ENCODE results near the gene SHD.
A peak's percentile ranks its signal among the peaks of the same experiment; 100 is the strongest.

SHD gene

GRCh38 chr19:4305257-4305612 lies 26.2 kb downstream of the SHD start:
- no peak for TF ChIP-seq EZH2 (IDR thresholded peaks at IDR 0.05; ENCODE audit: borderline replicate concordance, low read length)
- TF ChIP-seq CTCF (IDR thresholded peaks at IDR 0.05; ENCODE audit: low read length), result no peak
- Histone ChIP-seq H2AFZ (ENCODE audit: low read length) (no peak overlapping the region), H3K4me1 (ENCODE audit: insufficient read depth, low read length, severe bottlenecking) (peaks cover 16% of the 10 kb centered on the region), H3K4me2 (ENCODE audit: low read length) (peak overlapping the region; percentile 35), H3K9ac (ENCODE audit: low read length) (no peak overlapping the region), H3K4me3 (ENCODE audit: low read depth, low read length, poor library complexity, severe bottlenecking) (peak overlapping the region; percentile 61), H3K9me2 (ENCODE audit: low read depth, low read length) (no peaks in the 10 kb centered on the region), H4K20me1 (ENCODE audit: insufficient read depth, low read length) (no peaks in the 10 kb centered on the region), H3F3A (ENCODE audit: insufficient read depth, low read length) (no peaks in the 10 kb centered on the region), H3K79me2 (ENCODE audit: insufficient read depth, low read length) (no peaks in the 10 kb centered on the region), H3K27ac (ENCODE audit: low read depth, low read length, poor library complexity, severe bottlenecking) (no peak overlapping the region), H3K9me3 (ENCODE audit: low read length) (no peaks in the 10 kb centered on the region), H3K27me3 (ENCODE audit: insufficient read depth, low read length) (no peaks in the 10 kb centered on the region), H3K36me3 (ENCODE audit: insufficient read depth, low read length) (peaks cover 5% of the 10 kb centered on the region; the same call in 1 of the 2 replicates)

DNA sequence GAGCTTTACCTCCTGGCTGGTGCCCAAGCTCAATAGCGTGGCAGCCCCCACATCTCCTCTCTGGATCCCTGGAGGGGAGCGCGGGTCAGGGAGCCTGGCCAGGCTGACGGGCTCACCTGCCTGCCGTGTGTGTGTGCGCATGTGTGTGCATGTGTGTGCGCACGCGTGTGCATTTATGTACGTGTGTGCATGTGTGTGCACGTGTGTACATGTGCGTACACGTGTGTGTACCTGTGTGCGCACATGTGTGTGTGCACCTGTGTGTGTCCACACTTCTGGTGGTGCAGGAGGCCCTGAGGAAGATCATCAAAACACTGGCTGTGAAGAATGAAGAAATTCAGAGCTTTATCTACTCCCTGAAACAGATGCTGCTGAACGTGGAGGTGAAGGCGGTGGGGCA lies 26.6 kb downstream of the SHD start:
- H3K27me3 ChIP-seq (ENCODE audit: insufficient read depth, low read length), result no peaks in the 10 kb centered on the region
- no peaks in the 10 kb centered on the region for H3F3A ChIP-seq (ENCODE audit: insufficient read depth, low read length)
- TF ChIP-seq EZH2 (IDR thresholded peaks at IDR 0.05; ENCODE audit: borderline replicate concordance, low read length), result no peak
- TF ChIP-seq CTCF (IDR thresholded peaks at IDR 0.05; ENCODE audit: low read length), result no peak
- peaks cover 9% of the 10 kb centered on the region; the same call in 1 of the 2 replicates for H3K36me3 ChIP-seq (ENCODE audit: insufficient read depth, low read length)
- peak overlapping the region; percentile 61 for H3K4me3 ChIP-seq (ENCODE audit: low read depth, low read length, poor library complexity, severe bottlenecking)
- no peaks in the 10 kb centered on the region for H4K20me1 ChIP-seq (ENCODE audit: insufficient read depth, low read length)
- H3K79me2 ChIP-seq (ENCODE audit: insufficient read depth, low read length), result no peaks in the 10 kb centered on the region
- H3K27ac ChIP-seq (ENCODE audit: low read depth, low read length, poor library complexity, severe bottlenecking), result no peak overlapping the region
- H3K9ac ChIP-seq (ENCODE audit: low read length), result no peak overlapping the region
- no peaks in the 10 kb centered on the region for H3K9me3 ChIP-seq (ENCODE audit: low read length)
- H3K9me2 ChIP-seq (ENCODE audit: low read depth, low read length), result no peaks in the 10 kb centered on the region
- H2AFZ ChIP-seq (ENCODE audit: low read length), result no peak overlapping the region
- H3K4me1 ChIP-seq (ENCODE audit: insufficient read depth, low read length, severe bottlenecking), result peaks cover 16% of the 10 kb centered on the region
- H3K4me2 ChIP-seq (ENCODE audit: low read length), result no peak overlapping the region

GRCh38 chr19:4310247-4311121 lies 31.4 kb downstream of the SHD start:
- no peaks in the 10 kb centered on the region for H4K20me1 ChIP-seq (ENCODE audit: insufficient read depth, low read length)
- no peaks in the 10 kb centered on the region for H3K4me1 ChIP-seq (ENCODE audit: insufficient read depth, low read length, severe bottlenecking)
- H3K9me2 ChIP-seq (ENCODE audit: low read depth, low read length), result no peaks in the 10 kb centered on the region
- H3K9ac ChIP-seq (ENCODE audit: low read length), result no peak overlapping the region
- H3F3A ChIP-seq (ENCODE audit: insufficient read depth, low read length), result no peaks in the 10 kb centered on the region
- TF ChIP-seq EZH2 (IDR thresholded peaks at IDR 0.05; ENCODE audit: borderline replicate concordance, low read length) (no peak), CTCF (IDR thresholded peaks at IDR 0.05; ENCODE audit: low read length) (no peak)
- no peaks in the 10 kb centered on the region for H3K79me2 ChIP-seq (ENCODE audit: insufficient read depth, low read length)
- no peak overlapping the region for H3K4me2 ChIP-seq (ENCODE audit: low read length)
- no peaks in the 10 kb centered on the region for H3K27me3 ChIP-seq (ENCODE audit: insufficient read depth, low read length)
- H3K36me3 ChIP-seq (ENCODE audit: insufficient read depth, low read length), result peaks cover 10% of the 10 kb centered on the region; the same call in 1 of the 2 replicates
- H3K27ac ChIP-seq (ENCODE audit: low read depth, low read length, poor library complexity, severe bottlenecking), result no peak overlapping the region
- H3K9me3 ChIP-seq (ENCODE audit: low read length), result no peaks in the 10 kb centered on the region
- H3K4me3 ChIP-seq (ENCODE audit: low read depth, low read length, poor library complexity, severe bottlenecking), result no peak overlapping the region
- H2AFZ ChIP-seq (ENCODE audit: low read length), result no peak overlapping the region
